Measurements from ENCODE around the gene SH3GL3. TPM values are rescaled to one million over a fixed set of nuclear protein-coding genes. Genes with fewer than 3 reads are reported as not detected.

SH3GL3 gene
- total and polyA plus RNA-seq, 2 donors, result 2.9 to 8.9 TPM

Other genes starting within 250 kb of the SH3GL3 start
- 42.9 TPM for gene HDGFL3, start 239.5 kb upstream of the SH3GL3 start, total RNA-seq
- gene HDGFL3, start 239.5 kb upstream of the SH3GL3 start, polyA plus RNA-seq, result 34.1 TPM
- gene BNC1, start 162.7 kb upstream of the SH3GL3 start, total RNA-seq, result 0.37 TPM
- gene BNC1, start 162.7 kb upstream of the SH3GL3 start, polyA plus RNA-seq, result 0.04 TPM
- gene ADAMTSL3, start 206.8 kb downstream of the SH3GL3 start, total RNA-seq, result 56.9 TPM
- 14.4 TPM for gene ADAMTSL3, start 206.8 kb downstream of the SH3GL3 start, polyA plus RNA-seq